Activated T-cell treated with anti-CD3 and anti-CD28 coated beads, Interleukin-2, amount 50 U/mL, for 48 hours (primary cell): Measurements from ENCODE around the gene SLC23A2.

Experiments used
- DNase-seq, 2 experiments: peaks; one replicate each; pipeline ENCODE4 v3.0.0-alpha.2; 2020

Gene SLC23A2

GRCh38 chr20:4837760-4838159, 163.6 kb downstream of the SLC23A2 start:
- DNase-seq: peak in 1 of 2 experiments; percentile 15

- DNase-seq: peak in 1 of 2 experiments; percentile 7
Measured at GRCh38 chr20:4836935-4837334, 164.4 kb downstream of the SLC23A2 start.

DNA sequence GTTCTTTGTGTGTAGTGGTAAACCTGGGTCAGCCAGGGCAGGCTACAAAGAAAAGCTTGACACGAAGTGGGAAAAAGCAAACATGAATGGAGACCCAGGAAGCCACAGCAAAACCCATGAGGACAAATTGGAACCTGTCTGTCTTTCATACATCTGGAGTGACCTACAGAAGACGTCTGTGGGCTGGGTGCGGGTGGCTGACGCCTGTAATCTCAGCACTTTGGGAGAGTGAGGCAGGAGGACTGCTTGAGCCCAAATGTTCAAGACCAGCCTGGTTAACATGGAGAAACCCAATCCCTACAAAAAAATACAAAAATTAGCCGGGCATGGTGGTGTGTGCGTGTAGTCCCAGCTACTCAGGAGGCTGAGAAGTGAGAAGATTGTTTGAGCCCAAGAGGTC, 164.8 kb downstream of the SLC23A2 start:
- DNase-seq: no peak

GRCh38 chr20:4835244-4836177, 165.8 kb downstream of the SLC23A2 start:
- peak in 1 of 2 experiments; percentile 14 for DNase-seq

DNA sequence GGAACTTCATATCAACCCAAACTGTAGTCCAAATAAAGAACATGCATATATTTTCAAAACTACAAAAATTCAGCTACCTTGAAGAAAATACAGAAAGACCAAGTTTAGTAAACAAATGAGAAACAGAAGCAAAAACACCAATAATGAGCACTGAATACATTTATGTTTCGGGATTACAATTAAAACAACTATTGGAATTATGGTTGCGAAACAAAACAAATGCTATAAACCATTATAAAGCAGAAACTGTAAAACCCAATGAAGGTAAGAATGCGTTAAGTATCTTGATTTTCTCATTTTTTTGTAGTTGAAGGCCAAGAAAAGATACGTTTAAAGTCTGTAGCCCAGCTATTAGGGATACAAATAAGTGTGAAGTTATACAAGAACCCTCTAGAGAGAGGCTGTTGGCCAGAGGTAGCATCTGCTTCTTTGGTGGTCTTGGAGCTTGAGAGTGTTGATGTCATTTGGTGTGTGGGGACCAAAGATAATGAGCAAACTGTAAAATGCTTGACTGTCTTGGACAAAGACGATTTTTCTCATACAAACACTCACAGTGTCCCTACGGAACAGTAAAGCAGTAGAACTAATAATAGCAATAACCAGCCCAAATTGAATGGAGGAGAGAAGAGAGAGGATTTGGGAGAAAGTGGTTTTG, 168.1 kb downstream of the SLC23A2 start:
- no peak for DNase-seq

GRCh38 chr20:4832469-4832868, 168.8 kb downstream of the SLC23A2 start:
- DNase-seq: no peak

DNA sequence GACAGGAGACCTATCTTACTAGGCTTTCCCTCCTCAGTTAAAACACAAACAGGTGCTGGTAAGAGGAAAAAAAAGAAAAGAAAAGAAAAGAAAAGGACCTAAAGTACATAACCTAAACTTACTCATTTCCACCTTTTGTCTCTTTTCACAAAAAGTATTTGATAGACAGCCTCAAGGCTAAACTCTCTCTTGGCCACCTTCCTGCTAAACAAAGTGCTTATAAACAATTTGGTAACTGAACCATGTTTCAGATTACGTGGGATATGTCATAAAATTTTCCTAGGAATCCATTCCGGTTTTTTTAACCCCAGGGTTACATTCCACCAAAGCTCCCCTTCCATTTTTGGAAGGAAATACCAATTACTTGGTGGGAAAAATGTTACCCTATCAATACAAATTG, 170.6 kb downstream of the SLC23A2 start:
- DNase-seq: no peak

DNA sequence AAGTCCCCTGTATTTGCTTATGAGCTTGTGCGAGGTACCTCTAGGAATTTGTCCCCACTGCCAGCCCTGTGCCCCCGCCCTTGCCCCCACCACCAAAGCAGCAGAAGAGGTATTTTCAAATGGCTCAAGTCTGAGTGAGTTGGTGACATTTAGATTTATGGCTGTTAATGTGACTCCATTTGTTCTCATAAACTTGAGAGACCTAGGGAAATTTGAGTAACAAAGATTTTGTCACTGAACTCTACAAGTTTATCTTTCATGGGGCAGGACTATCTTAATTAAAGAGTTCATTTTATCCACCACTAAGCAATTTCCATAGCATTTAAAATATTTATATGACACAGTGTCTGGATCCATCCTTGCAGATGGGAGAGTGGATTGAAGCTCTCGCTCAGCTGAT, 171.1 kb downstream of the SLC23A2 start:
- peak in 1 of 2 experiments; percentile 6 for DNase-seq

- DNase-seq: peak; percentile 7 to 13
Measured at GRCh38 chr20:4829514-4830215, 171.6 kb downstream of the SLC23A2 start.

DNA sequence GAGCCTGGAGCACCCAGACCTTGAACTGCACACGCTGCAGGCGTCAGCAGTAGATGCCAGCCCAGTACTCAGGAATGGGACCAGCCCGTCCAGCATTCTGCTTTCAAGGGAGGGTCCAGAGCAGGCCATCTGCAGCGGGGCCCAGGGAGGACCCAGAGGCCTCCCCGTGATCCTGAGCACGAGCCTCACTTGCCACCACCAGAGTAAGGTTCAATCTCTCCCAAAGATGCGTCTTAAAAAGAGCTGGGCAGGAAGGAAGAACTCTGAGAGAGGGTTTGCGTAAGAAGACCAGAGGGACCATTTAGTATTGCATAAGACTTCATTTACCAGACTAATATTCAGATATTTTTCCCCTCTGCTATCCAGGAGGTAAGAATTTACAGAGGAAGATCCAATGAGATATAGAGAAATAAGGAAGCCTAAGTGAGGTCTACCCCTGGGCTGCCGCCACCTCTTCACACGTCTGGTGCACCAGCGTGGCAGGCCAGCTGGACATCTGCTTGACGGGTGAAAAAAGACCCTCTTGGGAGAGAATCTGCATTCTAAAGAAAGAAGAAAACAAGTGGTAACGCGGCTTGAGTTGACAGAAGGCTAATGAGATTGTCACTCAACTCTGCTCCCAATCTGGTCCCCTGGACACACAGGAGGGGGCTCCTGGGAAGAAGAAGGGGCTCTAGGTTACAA, 172.3 kb downstream of the SLC23A2 start:
- peak in 1 of 2 experiments; percentile 7 for DNase-seq

DNA sequence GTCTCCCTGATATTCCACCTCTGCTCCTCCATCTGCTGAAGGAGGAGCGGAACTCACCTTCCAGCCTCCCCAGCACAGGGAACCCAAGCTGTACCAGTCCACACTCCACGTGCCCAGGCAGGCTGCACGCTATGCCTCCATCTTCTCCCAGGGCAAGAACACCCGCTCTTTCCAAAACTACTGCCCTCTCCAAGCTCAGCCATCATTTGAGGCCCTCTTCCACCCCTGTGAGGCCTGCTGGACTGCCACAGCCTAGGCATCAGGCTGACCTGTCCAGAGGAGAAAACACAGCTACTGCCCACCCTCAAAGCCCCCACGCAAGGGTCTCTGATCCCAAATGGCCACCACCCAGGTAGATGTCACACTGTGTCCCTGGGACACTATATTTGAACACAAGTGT, 179.7 kb downstream of the SLC23A2 start:
- no peak for DNase-seq

- no peak for DNase-seq
Measured at GRCh38 chr20:4820806-4821518, 180.3 kb downstream of the SLC23A2 start.

GRCh38 chr20:4819901-4820300, 181.4 kb downstream of the SLC23A2 start:
- no peak for DNase-seq

GRCh38 chr20:4817230-4817671, 184.1 kb downstream of the SLC23A2 start:
- DNase-seq: no peak

DNA sequence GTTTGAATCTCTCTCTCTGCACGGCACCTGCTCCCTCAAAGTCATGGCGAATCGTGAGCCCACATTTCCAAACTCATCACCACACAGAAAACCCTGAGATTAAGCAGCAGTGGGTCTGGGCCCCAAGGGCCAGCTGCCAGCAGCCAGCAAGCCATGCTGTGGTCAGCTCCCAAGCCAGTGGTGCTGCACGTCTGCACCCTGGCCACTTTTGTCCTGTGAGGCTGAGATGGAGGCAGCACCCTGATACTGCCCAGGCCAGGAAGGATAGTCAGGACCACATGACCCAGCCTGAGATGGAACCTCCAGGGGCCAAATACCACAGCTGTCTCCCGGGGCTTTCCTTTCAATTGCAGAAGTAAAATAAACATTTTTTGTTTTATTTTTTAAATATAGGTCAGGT, 185.7 kb downstream of the SLC23A2 start:
- DNase-seq: no peak

GRCh38 chr20:4814696-4815252, 186.5 kb downstream of the SLC23A2 start:
- DNase-seq: peak; percentile 77 to 78

DNA sequence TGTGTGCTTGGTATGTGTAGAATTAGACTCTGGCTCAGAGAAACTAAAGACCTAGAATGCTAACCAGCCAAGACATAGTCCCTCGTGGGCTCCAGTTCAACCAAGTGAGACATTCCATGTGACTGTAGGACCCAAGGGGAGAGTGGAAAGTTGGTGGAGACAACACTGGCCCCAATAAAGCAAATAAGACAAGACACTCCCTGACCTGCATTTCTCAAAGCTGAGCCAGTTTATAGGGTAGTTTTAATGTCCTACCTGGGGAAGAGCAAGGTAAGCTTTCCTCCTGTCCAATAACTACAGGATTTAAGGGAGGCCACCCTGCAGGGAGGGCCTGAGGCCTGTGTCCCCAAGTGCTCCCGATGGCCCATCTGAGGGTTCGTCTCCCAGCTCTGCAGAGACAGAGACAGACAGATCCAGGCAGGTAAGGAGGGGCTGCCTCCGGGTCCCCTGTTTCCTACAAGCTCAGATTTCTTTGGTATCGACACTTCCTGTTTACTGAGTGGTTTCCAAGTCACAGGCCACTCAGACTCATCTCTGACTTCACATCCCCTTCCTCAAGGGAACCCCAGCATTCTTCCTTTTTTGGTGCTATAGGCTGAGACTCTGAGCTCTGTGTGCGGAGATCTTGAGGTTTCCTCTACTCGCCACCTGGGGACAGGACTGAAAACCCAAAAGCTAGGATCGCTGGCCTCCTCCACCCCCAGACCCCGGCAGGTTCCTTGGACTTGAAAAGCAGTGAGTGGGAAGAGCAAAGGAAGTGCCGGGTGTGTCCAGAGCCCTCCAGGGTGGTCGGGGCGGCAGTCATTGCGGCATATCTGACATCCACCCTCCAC, 187.2 kb downstream of the SLC23A2 start:
- DNase-seq: peak in 1 of 2 experiments; percentile 39

DNA sequence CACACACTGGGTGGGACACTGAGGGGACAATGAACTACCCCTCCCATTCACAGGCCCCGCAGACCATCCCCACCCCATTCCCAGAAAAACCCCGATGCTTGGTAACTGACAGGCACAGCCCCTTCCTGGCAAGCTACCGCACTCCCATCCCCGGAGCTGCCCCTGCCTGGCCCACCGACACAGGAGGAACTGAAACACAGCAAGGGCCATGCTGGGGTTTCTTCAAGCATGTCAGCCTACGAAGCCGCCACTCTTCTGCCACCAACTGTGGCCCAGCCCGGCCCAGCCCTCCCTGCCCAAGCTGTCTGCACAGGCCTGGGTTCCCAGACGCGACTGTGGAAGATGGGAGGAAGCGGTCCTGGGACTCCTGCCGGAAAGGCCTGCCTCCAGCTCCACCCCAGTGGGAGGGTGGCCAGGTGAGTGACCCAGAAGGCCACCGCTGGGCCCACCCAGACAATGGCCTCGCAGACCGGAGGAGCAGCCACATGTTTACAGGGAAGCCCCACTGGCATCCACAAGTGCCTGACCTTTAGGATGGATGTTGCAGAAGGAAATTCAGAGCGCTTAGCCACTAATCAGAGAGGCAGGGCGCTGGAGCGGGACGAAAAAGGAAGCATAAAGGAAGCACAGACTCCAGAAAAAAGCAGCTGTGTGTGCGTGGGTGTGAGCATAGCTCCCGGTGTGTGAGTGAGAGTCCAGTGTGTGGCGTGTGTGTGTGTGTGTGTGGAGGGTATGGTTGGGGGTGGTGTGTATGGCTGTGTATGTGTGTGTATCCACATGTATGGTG, 188.0 kb downstream of the SLC23A2 start:
- peak; percentile 55 to 59 for DNase-seq

GRCh38 chr20:4812641-4813075, 188.7 kb downstream of the SLC23A2 start:
- peak in 1 of 2 experiments; percentile 47 for DNase-seq

DNA sequence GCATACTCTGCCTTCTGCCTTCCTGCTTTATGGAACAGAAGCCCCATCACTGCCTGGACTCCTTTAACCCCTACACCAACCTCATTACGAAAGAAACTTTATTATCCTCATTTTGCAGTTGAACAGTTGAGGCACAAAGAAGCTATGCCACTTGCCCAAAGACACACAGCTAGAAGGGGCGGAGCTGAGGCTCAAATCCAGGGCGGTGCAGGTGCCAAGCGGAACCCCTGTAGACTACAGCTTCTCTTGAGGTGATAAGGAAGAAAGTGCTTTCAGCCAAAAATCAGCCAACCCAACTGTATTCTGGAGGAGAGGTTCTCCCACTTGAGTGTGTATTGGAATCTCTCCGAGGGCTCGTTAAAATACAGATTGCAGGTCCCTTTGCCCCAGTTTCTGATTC, 189.1 kb downstream of the SLC23A2 start:
- DNase-seq: peak; percentile 34 to 41
